PC-9 (cell line): ENCODE data around the gene PIGM. TPM values are rescaled to one million over a fixed set of nuclear protein-coding genes. Genes with fewer than 3 reads are reported as not detected.

Source experiments
- BruUV-seq: library from RNA; stranded (reverse); fragments of 400-500 nt; replicated peaks from 2 replicates; lab custom pipeline; 2021; lab: Mats Ljungman, UMichigan
- CTCF ChIA-PET: fragments of 300-600 bp; sonication (Branson Sonifier 250); formaldehyde crosslinking; loops from one replicate; lab custom pipeline; 2022; ENCODE audit warnings: antibody characterized with exemption; lab: Charles Lee
- POLR2A ChIA-PET: fragments of 300-600 bp; sonication (Branson Sonifier 250); formaldehyde crosslinking; loops from one replicate; lab custom pipeline; 2022; ENCODE audit warnings: antibody characterized with exemption; ENCODE audit not compliant: unreplicated experiment; lab: Charles Lee
- DNase-seq, 2 experiments: peaks; one replicate each; pipeline versions ENCODE4 v3.0.0 to v3.0.0-alpha.2; 2015 to 2022; ENCODE audit warnings: mixed read lengths in 1 of 2
- H2AFZ ChIP-seq: fragments of 200-600 bp; sonication (generic); 2 replicates; pipeline ENCODE4 v1.8.1; 2017; ENCODE audit warnings: antibody characterized with exemption
- H3F3A ChIP-seq: fragments of 200-600 bp; sonication (generic); 2 replicates; pipeline ENCODE4 v1.8.1; 2017; ENCODE audit warnings: antibody characterized with exemption, mild to moderate bottlenecking, low read depth; ENCODE audit not compliant: insufficient read depth
- H3K27ac ChIP-seq: fragments of 200-600 bp; sonication (generic); 2 replicates; pipeline ENCODE4 v1.6.1; 2016; ENCODE audit warnings: mixed run types
- H3K27me3 ChIP-seq: fragments of 200-600 bp; sonication (generic); 2 replicates; pipeline ENCODE4 v1.6.1; 2016; ENCODE audit warnings: low read depth, mixed run types; ENCODE audit not compliant: insufficient read depth
- H3K36me3 ChIP-seq: fragments of 200-600 bp; sonication (generic); 2 replicates; pipeline ENCODE4 v1.6.1; 2016; ENCODE audit warnings: low read depth, mixed run types
- H3K4me1 ChIP-seq: fragments of 200-600 bp; sonication (generic); replicated peaks from 2 replicates; pipeline ENCODE4 v1.6.1; 2016; ENCODE audit warnings: mixed run types; ENCODE audit not compliant: insufficient read depth
- H3K4me2 ChIP-seq: fragments of 200-600 bp; sonication (generic); 2 replicates; pipeline ENCODE4 v1.6.1; 2017; ENCODE audit warnings: mixed run types
- H3K4me3 ChIP-seq: fragments of 200-600 bp; sonication (generic); 2 replicates; pipeline ENCODE4 v1.6.1; 2016; ENCODE audit warnings: mixed run types
- H3K79me2 ChIP-seq: fragments of 200-600 bp; sonication (generic); 2 replicates; pipeline ENCODE4 v1.6.1; 2017; ENCODE audit warnings: low read depth, mixed run types
- H3K9me2 ChIP-seq: fragments of 200-600 bp; sonication (generic); 2 replicates; pipeline ENCODE4 v1.8.1; 2017; ENCODE audit warnings: mild to moderate bottlenecking; ENCODE audit not compliant: insufficient read depth
- H3K9me3 ChIP-seq: fragments of 200-600 bp; sonication (generic); 2 replicates; pipeline ENCODE4 v1.8.1; 2016; ENCODE audit warnings: low read depth; ENCODE audit not compliant: insufficient read depth
- H4K20me1 ChIP-seq: fragments of 200-600 bp; sonication (generic); 2 replicates; pipeline ENCODE4 v1.8.1; 2017; ENCODE audit not compliant: insufficient read depth
- CTCF ChIP-seq: fragments of 200-600 bp; sonication (generic); conservative IDR thresholded peaks from 2 replicates; pipeline ENCODE4 v1.6.1; 2017; ENCODE audit warnings: mixed run types, antibody characterized with exemption, mild to moderate bottlenecking, moderate library complexity
- EZH2 ChIP-seq: fragments of 200-600 bp; sonication (generic); IDR thresholded peaks from 2 replicates; pipeline ENCODE4 v1.8.0; 2017; ENCODE audit warnings: antibody characterized with exemption, low read depth
- intact Hi-C: fragments of 100-400 bp; cut with micrococcal nuclease; formaldehyde crosslinking; loops from one replicate; pipeline ENCODE4 v1.10.0; 2022; ENCODE audit not compliant: unreplicated experiment
- total RNA-seq: library from RNA; stranded (reverse); gene quantifications from 2 replicates; pipeline ENCODE4 v1.2.3, GENCODE V29; 2021

Gene PIGM
- total RNA-seq, 1 experiment from 2014 or later, result 4.0 TPM

GRCh38 chr1:160024195-160024905 is 7.4 kb downstream of the PIGM start:
- H3K9me3 ChIP-seq, result no peaks in the 10 kb centered on the region
- ChIA-PET POLR2A (interaction anchor here (0.6 kb wide), 1 partner anchor 228 kb away, joined by 3 read pairs; no protein-coding TSS in a partner anchor), CTCF (no interaction called here)
- no peaks in the 10 kb centered on the region for H3K4me1 ChIP-seq
- H3K4me3 ChIP-seq, result no peak overlapping the region
- H3K27ac ChIP-seq, result no peak overlapping the region
- H3K9me2 ChIP-seq, result no peaks in the 10 kb centered on the region
- no peak overlapping the region for H2AFZ ChIP-seq
- no peaks in the 10 kb centered on the region; the same call in 1 of the 2 replicates for H3F3A ChIP-seq
- no peak for TF ChIP-seq EZH2
- TF ChIP-seq CTCF, result no peak
- intact Hi-C loops, result no loop called here
- H3K79me2 ChIP-seq, result no peaks in the 10 kb centered on the region
- no peaks in the 10 kb centered on the region for H3K36me3 ChIP-seq
- no TSS peak for BruUV-seq
- no peak for DNase-seq
- H4K20me1 ChIP-seq, result no peaks in the 10 kb centered on the region
- no peak overlapping the region for H3K4me2 ChIP-seq
- no peaks in the 10 kb centered on the region for H3K27me3 ChIP-seq

- Histone ChIP-seq H3F3A (no peaks in the 10 kb centered on the region; the same call in 1 of the 2 replicates), H4K20me1 (no peaks in the 10 kb centered on the region), H2AFZ (no peak overlapping the region), H3K4me1 (no peaks in the 10 kb centered on the region), H3K4me3 (no peak overlapping the region), H3K4me2 (no peak overlapping the region), H3K9me3 (no peaks in the 10 kb centered on the region), H3K27ac (no peak overlapping the region), H3K36me3 (no peaks in the 10 kb centered on the region), H3K9me2 (no peaks in the 10 kb centered on the region), H3K27me3 (no peaks in the 10 kb centered on the region), H3K79me2 (no peaks in the 10 kb centered on the region)
- ChIA-PET POLR2A (no interaction called here), CTCF (interaction anchor here (0.6 kb wide), 1 partner anchor 266 kb away, joined by 4 read pairs; no protein-coding TSS in a partner anchor)
- intact Hi-C loops, result no loop called here
- peak in 1 of 2 experiments; percentile 68 for DNase-seq
- no TSS peak for BruUV-seq
- TF ChIP-seq CTCF, result no peak
- TF ChIP-seq EZH2, result no peak
Observed at GRCh38 chr1:160022330-160023310, 9.2 kb downstream of the PIGM start.

- ChIA-PET CTCF (interaction anchor here (0.6 kb wide), 1 partner anchor 267 kb away, joined by 4 read pairs; no protein-coding TSS in a partner anchor), POLR2A (no interaction called here)
- TF ChIP-seq EZH2, result no peak
- TF ChIP-seq CTCF, result no peak
- no peaks in the 10 kb centered on the region; the same call in 1 of the 2 replicates for H3F3A ChIP-seq
- no peaks in the 10 kb centered on the region for H3K36me3 ChIP-seq
- no peak overlapping the region for H2AFZ ChIP-seq
- H3K9me2 ChIP-seq, result no peaks in the 10 kb centered on the region
- no TSS peak for BruUV-seq
- H3K27me3 ChIP-seq, result no peaks in the 10 kb centered on the region
- no peaks in the 10 kb centered on the region for H4K20me1 ChIP-seq
- no peaks in the 10 kb centered on the region for H3K79me2 ChIP-seq
- DNase-seq, result no peak
- H3K4me2 ChIP-seq, result no peak overlapping the region
- H3K9me3 ChIP-seq, result no peaks in the 10 kb centered on the region
- H3K4me3 ChIP-seq, result no peak overlapping the region
- H3K27ac ChIP-seq, result no peak overlapping the region
- intact Hi-C loops, result no loop called here
- no peaks in the 10 kb centered on the region for H3K4me1 ChIP-seq
Observed at GRCh38 chr1:160021376-160022074, 10.3 kb downstream of the PIGM start.
